Inflammatory macrophage treated with lipopolysaccharide for 1 hour (primary cell): ENCODE measurements around the gene DHODH.
"Not testable (repeated sequence)": the region's sequence is repeated elsewhere in the genome, so short reads cannot be mapped to it uniquely, and the experiment has no call there.

Experiments
- DNase-seq, 2 donors: peaks; one replicate each; pipeline ENCODE4 v3.0.0-alpha.2; 2020 to 2022

Gene DHODH

GRCh38 chr16:72008424-72009216 lies at the start of gene DHODH:
TSS of gene DHODH (plus strand) at chr16:72008744. CDS start at chr16:72008765, 21 bp downstream.
- peak; percentile 97 for DNase-seq

- peak; percentile 57 to 92 for DNase-seq
These were observed 47.2 kb upstream of the DHODH start for GRCh38 chr16:71961066-71962039.

GRCh38 chr16:71963125-71963875 lies 45.2 kb upstream of the DHODH start:
- no peak for DNase-seq

GRCh38 chr16:71965223-71965622 lies 43.3 kb upstream of the DHODH start:
- DNase-seq, result no peak

GRCh38 chr16:71966932-71967331 lies 41.6 kb upstream of the DHODH start:
- no peak for DNase-seq

- no peak for DNase-seq
These were observed 39.2 kb upstream of the DHODH start for GRCh38 chr16:71969353-71969752.

GRCh38 chr16:71971571-71971970 lies 37.0 kb upstream of the DHODH start:
- DNase-seq, result no peak

GRCh38 chr16:71972356-71972755 lies 36.2 kb upstream of the DHODH start:
- DNase-seq, result no peak

- no peak for DNase-seq
These were observed 35.5 kb upstream of the DHODH start for GRCh38 chr16:71973001-71973400.

GRCh38 chr16:71974068-71974818 lies 34.3 kb upstream of the DHODH start:
- DNase-seq, result no peak

GRCh38 chr16:71985262-71985974 lies 23.1 kb upstream of the DHODH start:
- no peak for DNase-seq

- no peak for DNase-seq
These were observed 22.4 kb upstream of the DHODH start for GRCh38 chr16:71986131-71986530.

- no peak for DNase-seq
These were observed 13.5 kb upstream of the DHODH start for GRCh38 chr16:71995038-71995437.

GRCh38 chr16:71997578-71997977 lies 11.0 kb upstream of the DHODH start:
- DNase-seq, result not testable (repeated sequence)

GRCh38 chr16:72001180-72001874 lies 7.2 kb upstream of the DHODH start:
- DNase-seq, result no peak

- DNase-seq, result no peak
These were observed 5.9 kb upstream of the DHODH start for GRCh38 chr16:72002619-72003018.

GRCh38 chr16:72008065-72008423 lies 500 bp upstream of the DHODH start:
- DNase-seq, result not testable (repeated sequence)

GRCh38 chr16:72009779-72010178 lies 1.2 kb downstream of the DHODH start:
- no peak for DNase-seq

- no peak for DNase-seq
These were observed 4.1 kb downstream of the DHODH start for GRCh38 chr16:72012607-72013006.

- DNase-seq, result no peak
These were observed 4.8 kb downstream of the DHODH start for GRCh38 chr16:72013389-72013788.
